ENCODE data around the gene TIMM17A. TPM values are rescaled to one million over a fixed set of nuclear protein-coding genes. Genes with fewer than 3 reads are reported as not detected.
"Not testable (repeated sequence)": the region's sequence is repeated elsewhere in the genome, so short reads cannot be mapped to it uniquely, and the experiment has no call there.

TIMM17A gene
- total RNA-seq, 1 donor, result 11.6 TPM

DNA sequence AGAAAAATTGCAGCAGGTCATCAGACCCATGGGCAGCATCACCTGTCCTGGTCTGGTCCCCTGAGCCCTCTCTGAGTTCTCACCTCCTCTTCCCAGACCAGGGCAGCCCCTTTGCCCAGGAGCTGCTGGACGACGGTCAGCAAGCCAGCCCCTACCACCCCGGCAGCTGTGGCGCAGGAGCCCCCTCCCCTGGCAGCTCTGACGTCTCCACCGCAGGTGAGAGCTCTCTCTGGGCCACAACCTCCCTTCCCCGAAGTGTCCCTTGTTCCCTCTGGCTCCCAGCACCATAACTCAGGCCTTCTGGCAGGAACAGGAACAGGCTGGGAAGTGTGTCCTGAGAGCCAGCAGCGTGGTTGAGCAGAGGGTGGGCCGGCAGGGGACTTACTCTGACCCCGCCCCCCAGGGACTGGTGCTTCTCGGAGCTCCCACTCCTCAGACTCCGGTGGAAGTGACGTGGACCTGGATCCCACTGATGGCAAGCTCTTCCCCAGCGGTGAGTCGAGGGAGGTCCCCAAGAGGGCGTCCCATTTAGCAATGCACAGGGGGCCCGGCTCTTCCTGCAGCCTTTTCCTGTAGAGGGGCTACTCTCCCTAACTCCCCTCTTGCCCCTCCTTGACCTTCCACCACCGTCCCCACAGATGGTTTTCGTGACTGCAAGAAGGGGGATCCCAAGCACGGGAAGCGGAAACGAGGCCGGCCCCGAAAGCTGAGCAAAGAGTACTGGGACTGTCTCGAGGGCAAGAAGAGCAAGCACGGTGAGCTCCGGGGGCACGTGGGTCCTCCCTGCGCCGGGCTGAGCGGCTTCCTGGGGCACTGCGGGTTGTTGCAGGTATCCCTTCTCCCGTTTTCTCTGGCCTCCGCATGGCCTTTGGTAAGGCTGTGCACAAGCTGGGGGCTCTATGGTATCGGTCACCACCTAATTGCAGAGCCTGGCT is 57.5 kb downstream of the TIMM17A start:
- DNase-seq (ENCODE audit: low read depth in 2 of 3, low spot score in 2 of 3), result no peak

DNA sequence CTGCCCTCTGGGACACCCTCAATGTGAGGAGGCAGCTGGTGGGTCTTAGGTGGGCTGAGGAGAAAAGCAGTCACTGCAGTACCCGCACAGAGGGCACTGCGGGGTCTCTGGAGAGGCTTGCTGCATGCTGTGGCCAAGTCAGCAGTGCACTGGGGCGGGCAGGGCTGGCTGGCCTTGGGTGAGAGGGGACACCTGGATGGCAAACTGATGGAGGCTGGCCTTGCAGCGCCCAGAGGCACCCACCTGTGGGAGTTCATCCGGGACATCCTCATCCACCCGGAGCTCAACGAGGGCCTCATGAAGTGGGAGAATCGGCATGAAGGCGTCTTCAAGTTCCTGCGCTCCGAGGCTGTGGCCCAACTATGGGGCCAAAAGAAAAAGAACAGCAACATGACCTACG is 58.3 kb downstream of the TIMM17A start:
- no peak for DNase-seq (ENCODE audit: low read depth in 2 of 3, low spot score in 2 of 3)

DNA sequence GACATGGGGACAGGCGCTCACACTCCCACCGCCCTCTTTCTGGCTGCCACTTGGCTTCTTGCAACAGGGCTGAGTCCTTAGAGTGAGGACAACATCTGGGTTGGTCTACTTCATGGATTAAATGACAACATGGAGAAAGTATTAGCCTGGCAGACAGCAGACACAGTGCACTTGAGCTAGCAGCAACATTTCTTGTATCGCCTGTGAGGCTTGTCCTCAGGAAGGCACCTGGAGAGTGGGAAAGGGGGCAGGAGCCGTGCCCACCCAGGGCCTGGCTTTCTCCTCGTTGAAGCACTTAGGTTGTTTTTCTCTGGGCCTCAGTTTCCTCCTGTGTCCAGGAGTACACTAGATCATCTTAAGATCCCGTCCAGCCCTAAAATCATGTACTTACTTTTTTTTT is 58.8 kb downstream of the TIMM17A start:
- DNase-seq (ENCODE audit: low read depth in 2 of 3, low spot score in 2 of 3), result no peak

DNA sequence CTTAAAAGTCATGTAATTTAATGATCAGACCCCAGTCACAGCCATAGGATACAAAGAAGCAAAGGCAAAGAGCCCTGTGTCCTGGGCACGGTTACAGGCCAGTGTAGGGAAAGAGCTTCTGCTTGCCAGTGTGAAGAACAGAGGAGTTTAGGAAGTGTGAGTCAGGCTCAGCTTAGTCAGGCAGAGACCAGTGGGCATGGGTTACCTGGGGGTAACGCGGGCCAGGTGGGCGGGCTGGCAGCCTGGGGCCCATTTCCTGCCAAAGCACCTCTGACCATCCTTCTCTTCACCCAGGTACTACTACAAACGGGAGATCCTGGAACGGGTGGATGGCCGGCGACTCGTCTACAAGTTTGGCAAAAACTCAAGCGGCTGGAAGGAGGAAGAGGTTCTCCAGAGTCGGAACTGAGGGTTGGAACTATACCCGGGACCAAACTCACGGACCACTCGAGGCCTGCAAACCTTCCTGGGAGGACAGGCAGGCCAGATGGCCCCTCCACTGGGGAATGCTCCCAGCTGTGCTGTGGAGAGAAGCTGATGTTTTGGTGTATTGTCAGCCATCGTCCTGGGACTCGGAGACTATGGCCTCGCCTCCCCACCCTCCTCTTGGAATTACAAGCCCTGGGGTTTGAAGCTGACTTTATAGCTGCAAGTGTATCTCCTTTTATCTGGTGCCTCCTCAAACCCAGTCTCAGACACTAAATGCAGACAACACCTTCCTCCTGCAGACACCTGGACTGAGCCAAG is 59.8 kb downstream of the TIMM17A start:
- no peak for DNase-seq (ENCODE audit: low read depth in 2 of 3, low spot score in 2 of 3)

DNA sequence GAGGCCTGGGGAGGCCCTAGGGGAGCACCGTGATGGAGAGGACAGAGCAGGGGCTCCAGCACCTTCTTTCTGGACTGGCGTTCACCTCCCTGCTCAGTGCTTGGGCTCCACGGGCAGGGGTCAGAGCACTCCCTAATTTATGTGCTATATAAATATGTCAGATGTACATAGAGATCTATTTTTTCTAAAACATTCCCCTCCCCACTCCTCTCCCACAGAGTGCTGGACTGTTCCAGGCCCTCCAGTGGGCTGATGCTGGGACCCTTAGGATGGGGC is 60.3 kb downstream of the TIMM17A start:
- no peak for DNase-seq (ENCODE audit: low read depth in 2 of 3, low spot score in 2 of 3)

DNA sequence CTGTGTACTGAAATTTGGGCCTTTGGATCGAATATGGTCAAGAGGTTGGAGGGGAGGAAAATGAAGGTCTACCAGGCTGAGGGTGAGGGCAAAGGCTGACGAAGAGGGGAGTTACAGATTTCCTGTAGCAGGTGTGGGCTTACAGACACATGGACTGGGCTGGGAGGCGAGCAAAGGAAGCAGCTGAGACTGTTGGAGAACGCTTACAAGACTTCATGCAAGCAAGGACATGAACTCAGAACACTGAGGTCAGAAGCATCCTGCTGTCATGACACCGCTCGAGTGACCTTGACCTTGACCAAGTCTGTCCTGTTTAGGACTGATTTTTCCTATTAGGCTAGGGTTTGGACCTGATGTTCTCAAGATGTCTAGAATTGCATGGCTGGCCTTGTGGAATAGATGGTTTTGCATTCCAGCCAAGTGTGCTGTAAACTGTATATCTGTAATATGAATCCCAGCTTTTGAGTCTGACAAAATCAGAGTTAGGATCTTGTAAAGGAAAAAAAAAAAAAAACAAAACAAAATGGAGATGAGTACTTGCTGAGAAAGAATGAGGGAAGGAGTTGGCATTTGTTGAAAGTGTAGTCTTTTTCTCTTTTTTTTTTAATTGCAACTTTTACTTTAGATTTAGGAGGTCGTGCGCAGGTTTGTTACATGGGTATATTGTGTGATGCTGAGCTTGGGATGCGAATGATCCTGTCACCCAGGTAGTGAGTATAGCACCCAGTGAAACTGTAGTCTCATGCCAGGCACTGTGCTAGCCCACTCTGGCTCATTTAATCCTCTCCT is 60.9 kb downstream of the TIMM17A start:
- no peak for DNase-seq (ENCODE audit: low read depth in 2 of 3, low spot score in 2 of 3)

DNA sequence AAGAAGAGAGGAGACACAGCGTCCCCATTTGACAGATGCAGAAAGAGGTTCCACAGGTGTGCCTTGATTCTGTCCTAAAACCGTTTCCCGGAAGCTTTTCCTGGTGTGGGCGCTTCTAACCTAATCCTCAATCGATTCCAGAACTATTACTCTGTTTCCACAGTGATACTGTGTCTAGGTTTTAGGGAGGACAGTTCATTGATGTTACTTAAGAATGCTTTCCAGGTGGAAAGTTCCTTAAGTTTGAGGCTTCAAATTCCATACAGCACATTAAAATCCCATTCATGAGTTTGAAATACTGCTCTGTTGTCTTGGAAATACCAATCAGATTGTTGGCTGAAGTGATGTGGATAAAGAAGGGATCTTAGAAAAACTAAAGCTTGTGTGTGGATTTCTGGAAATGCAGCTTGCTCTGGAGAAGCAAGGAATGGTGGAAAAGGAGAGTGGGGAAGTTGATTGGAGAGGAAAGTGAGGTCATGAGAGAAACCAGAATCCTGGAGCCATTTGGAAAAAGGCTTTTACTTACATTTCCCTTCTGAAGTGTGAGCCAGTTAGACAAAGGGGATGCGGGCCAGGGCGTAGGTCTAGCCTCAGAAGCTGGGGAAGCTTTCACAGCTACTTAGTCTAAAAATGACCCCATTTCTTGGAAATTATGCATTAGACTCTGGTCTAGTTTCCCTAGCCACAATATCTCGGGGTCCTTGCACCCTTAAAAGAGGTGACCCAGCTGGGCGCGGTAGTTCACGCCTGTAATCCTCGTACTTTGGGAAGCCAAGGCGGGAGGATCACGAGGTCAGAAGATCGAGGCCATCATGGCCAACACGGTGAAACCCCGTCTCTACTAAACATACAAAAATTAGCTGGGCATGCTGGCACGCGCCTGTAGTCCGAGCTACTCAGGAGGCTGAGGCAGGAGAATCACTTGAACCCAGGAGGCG is 61.8 kb downstream of the TIMM17A start:
- no peak for DNase-seq (ENCODE audit: low read depth in 2 of 3, low spot score in 2 of 3)

DNA sequence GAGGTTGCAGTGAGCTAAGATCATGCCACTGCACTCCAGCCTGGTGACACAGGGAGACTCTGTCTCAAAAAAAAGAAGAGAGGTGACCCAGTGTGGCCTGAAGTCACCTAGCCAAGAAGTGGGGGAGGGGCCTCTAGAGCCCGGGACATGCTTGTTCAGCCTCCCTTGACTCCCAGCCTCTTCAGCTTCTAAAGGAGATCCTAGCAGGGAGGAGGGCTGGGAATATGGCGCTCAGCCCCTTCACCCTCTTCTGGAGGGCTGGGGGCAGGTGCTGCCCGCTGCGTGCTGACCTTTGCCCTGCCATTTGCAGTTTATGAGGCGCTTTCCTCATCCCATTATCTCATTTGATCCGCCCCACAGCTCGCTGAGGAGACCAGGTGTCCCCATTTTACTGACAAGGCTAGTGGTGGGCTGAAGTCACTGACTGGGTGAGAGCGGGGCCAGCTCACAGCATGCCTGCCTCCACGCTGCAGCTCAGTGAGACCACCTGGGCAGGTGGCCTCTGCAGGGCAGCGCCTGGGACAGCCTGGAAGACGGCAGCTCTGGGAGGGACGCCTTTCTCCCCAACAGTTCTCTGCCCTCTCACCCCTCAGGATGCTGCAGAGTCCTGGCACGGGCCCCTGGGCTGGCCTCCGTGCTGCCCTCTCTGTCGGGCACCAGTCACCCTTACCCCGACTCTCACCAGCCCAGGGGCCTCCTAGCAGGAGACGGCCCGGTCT is 62.6 kb downstream of the TIMM17A start:
- DNase-seq (ENCODE audit: low read depth in 2 of 3, low spot score in 2 of 3), result no peak

DNA sequence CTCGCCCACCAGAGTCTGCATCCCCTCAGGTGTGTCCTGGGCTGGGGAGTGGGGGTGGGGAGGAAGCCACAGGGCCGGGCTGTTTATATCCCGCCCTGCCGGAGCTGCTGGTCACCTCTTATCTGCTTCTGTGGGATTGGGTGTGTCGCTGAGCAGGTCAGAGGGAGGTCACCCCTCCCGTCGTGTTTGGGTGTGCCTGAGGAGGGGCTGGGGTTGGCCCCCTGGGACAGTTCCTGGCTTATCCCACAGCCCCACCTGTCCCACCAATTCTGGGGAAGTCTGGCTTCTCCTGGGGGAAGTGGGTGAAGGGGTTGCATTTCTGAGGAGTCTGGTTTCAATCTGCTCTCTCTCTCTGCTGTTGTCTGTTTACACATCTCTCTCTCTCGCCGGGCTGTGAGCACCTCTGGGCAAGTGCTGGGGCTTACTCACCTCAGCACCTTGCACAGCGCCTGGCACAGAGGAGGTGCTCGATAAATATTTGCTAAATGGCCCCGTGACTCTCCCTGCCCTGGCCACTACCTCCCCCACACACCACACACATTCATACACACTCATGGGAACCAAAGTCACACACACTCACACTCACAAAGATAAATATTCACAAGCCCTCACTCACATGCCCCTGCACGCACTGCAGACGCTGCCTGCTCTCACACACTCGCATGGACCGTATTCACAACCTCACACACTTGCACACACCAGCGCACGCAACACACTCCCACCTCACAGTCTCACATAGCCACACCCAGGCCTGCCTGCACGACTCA is 63.3 kb downstream of the TIMM17A start:
- no peak for DNase-seq (ENCODE audit: low read depth in 2 of 3, low spot score in 2 of 3)

DNA sequence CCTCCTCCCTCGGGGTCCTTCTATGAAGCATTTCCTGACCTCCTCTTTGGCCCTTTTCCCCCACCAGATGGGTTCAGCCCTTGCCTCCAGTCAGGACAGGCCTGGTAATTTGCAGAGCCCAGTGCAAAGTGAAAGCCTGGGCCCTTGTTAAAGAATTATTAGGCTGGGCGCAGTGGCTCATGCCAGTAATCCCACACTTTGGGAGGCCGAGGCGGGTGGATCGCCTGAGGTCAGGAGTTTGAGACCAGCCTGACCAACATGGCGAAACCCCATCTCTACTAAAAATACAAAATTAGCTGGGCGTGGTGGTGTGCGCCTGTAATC is 63.9 kb downstream of the TIMM17A start:
- DNase-seq (ENCODE audit: low read depth in 2 of 3, low spot score in 2 of 3), result not testable (repeated sequence)

Small RNAs within 50 kb of the gene (small RNA-seq; reads per million reads assigned to genes)
- gene MIR6740 (not detected), gene RF00156 (not detected)

Other genes starting within 250 kb of the TIMM17A start
- gene IPO9, start 126.3 kb upstream of the TIMM17A start, total RNA-seq, result 15.3 TPM
- 0.81 TPM for gene SHISA4, start 66.6 kb upstream of the TIMM17A start, total RNA-seq
- gene LMOD1, start 9.0 kb upstream of the TIMM17A start, total RNA-seq, result not detected
- gene RNPEP, start 27.1 kb downstream of the TIMM17A start, total RNA-seq, result 23.2 TPM
- 1.3 TPM for gene ELF3, start 55.1 kb downstream of the TIMM17A start, total RNA-seq
- under 0.01 TPM for gene GPR37L1, start 167.4 kb downstream of the TIMM17A start, total RNA-seq
- 37.7 TPM for gene ARL8A, start 189.2 kb downstream of the TIMM17A start, total RNA-seq
- 167 TPM for gene PTPN7, start 205.1 kb downstream of the TIMM17A start, total RNA-seq
- 0.54 TPM for gene LGR6, start 238.3 kb downstream of the TIMM17A start, total RNA-seq